ENCODE results near the gene WDR76. TPM values are rescaled to one million over a fixed set of nuclear protein-coding genes. Genes with fewer than 3 reads are reported as not detected.

The WDR76 gene
- total and polyA plus RNA-seq, 12 donors = 0.68 to 4.1 (median 1.7) TPM

GRCh38 chr15:43916326-43916660 lies 89.5 kb downstream of the WDR76 start:
- peak in 2 of 8 donors; percentile 56 to 62 for ATAC-seq
- WGBS, 2 donors = 65 to 75% methylated on average over 4 of the region's 4 CpGs
- H3K4me3 ChIP-seq = no peak overlapping the region
- peaks cover 4 to 67% (median 25%) of the 10 kb centered on the region in 9 donors for H3K4me1 ChIP-seq
- H3K27me3 ChIP-seq = no peaks in the 10 kb centered on the region
- intact Hi-C loops (cut with DNase I) = loop anchor here in 1 of 10 donors (10.0 kb wide), 1 partner anchor 119 kb away; no protein-coding TSS in a partner anchor
- H3K27ac ChIP-seq = peak overlapping the region in 4 of 10 donors; percentile 9 to 51 (median 39)
- no peaks in the 10 kb centered on the region for H3K9me3 ChIP-seq
- DNase-seq = no peak
- H3K36me3 ChIP-seq = no peaks in the 10 kb centered on the region
- no peak for TF ChIP-seq CTCF (IDR thresholded peaks at IDR 0.05)

Small RNA genes within 50 kb of the gene (microRNA-seq; reads per million reads assigned to microRNA genes)
- gene MIR1282 = 0 reads per million in 2 donors

Other genes starting within 250 kb of the WDR76 start
- 10 to 100 TPM; 12.2 to 33.9 (median 18.7) TPM for gene PPIP5K1, start 236.8 kb upstream of the WDR76 start, total RNA-seq
- gene PPIP5K1, start 236.8 kb upstream of the WDR76 start, polyA plus RNA-seq = 1 to 10 TPM; 3.2 to 6.9 TPM
- 1 to 10 TPM in 1 of 10 donors, under 1 TPM in 4, not detected in 5; 0.26 to 1.6 (median 0.59) TPM for gene CKMT1B, start 233.0 kb upstream of the WDR76 start, total RNA-seq
- gene CKMT1B, start 233.0 kb upstream of the WDR76 start, polyA plus RNA-seq = under 1 TPM; 0.33 to 0.59 TPM
- gene STRC, start 208.2 kb upstream of the WDR76 start, total RNA-seq = under 1 TPM in 3 of 10 donors, not detected in 7; 0.20 to 0.25 (median 0.21) TPM
- 1 to 10 TPM in 1 of 2 donors, under 1 TPM in 1; 0.06 to 1.2 TPM for gene STRC, start 208.2 kb upstream of the WDR76 start, polyA plus RNA-seq
- gene CATSPER2, start 178.2 kb upstream of the WDR76 start, total RNA-seq = 1 to 10 TPM in 6 of 10 donors, under 1 TPM in 4; 0.42 to 1.7 (median 1.3) TPM
- 1 to 10 TPM in 1 of 2 donors, under 1 TPM in 1; 0.28 to 5.9 TPM for gene CATSPER2, start 178.2 kb upstream of the WDR76 start, polyA plus RNA-seq
- gene CKMT1A, start 133.1 kb upstream of the WDR76 start, total RNA-seq = under 1 TPM in 4 of 10 donors, not detected in 6; 0.32 to 0.57 (median 0.39) TPM
- under 1 TPM; 0.22 TPM for gene CKMT1A, start 133.1 kb upstream of the WDR76 start, polyA plus RNA-seq
- gene PDIA3, start 80.6 kb upstream of the WDR76 start, total RNA-seq = 100 to 1,000 TPM; 119 to 241 (median 144) TPM
- 100 to 1,000 TPM; 100 to 257 TPM for gene PDIA3, start 80.6 kb upstream of the WDR76 start, polyA plus RNA-seq
- gene ELL3, start 50.0 kb upstream of the WDR76 start, total RNA-seq = 1 to 10 TPM in 3 of 10 donors, under 1 TPM in 7; 0.25 to 1.6 (median 0.84) TPM
- gene ELL3, start 50.0 kb upstream of the WDR76 start, polyA plus RNA-seq = 1 to 10 TPM in 1 of 2 donors, under 1 TPM in 1; 0.84 to 1.2 TPM
- 1,000 to 10,000 TPM in 3 of 10 donors, 100 to 1,000 TPM in 7; 626 to 1,166 (median 689) TPM for gene SERF2, start 34.7 kb upstream of the WDR76 start, total RNA-seq
- 1,000 to 10,000 TPM; 2,367 to 4,286 TPM for gene SERF2, start 34.7 kb upstream of the WDR76 start, polyA plus RNA-seq
- gene SERINC4, start 26.8 kb upstream of the WDR76 start, total RNA-seq = under 1 TPM in 9 of 10 donors, not detected in 1; 0.09 to 0.72 (median 0.38) TPM
- under 1 TPM; 0.29 to 0.59 TPM for gene SERINC4, start 26.8 kb upstream of the WDR76 start, polyA plus RNA-seq
- 10 to 100 TPM in 5 of 10 donors, 1 to 10 TPM in 5; 5.5 to 24.3 (median 9.9) TPM for gene HYPK, start 26.4 kb upstream of the WDR76 start, total RNA-seq
- 10 to 100 TPM; 11.4 to 23.0 TPM for gene HYPK, start 26.4 kb upstream of the WDR76 start, polyA plus RNA-seq
- gene MFAP1, start 2.3 kb upstream of the WDR76 start, total RNA-seq = 10 to 100 TPM; 16.6 to 23.4 (median 20.7) TPM
- gene MFAP1, start 2.3 kb upstream of the WDR76 start, polyA plus RNA-seq = 10 to 100 TPM; 13.0 to 22.5 TPM